Astrocyte (in vitro differentiated cells and primary cell): ENCODE data around the gene GSTA3.

ENCODE experiments used
- EZH2 ChIP-seq: IDR thresholded peaks from 2 replicates; pipeline ENCODE4 v1.6.1; 2012; ENCODE audit warnings: mild to moderate bottlenecking, low read length, inconsistent platforms; ENCODE audit not compliant: insufficient read depth
- TF ChIP-seq, protein P1 (sequence below): IDR thresholded peaks from 2 replicates; pipeline ENCODE4 v1.5.1; 2011; ENCODE audit warnings: low read depth, mild to moderate bottlenecking, inconsistent platforms, low read length, moderate library complexity; ENCODE audit not compliant: insufficient read depth

DNA sequence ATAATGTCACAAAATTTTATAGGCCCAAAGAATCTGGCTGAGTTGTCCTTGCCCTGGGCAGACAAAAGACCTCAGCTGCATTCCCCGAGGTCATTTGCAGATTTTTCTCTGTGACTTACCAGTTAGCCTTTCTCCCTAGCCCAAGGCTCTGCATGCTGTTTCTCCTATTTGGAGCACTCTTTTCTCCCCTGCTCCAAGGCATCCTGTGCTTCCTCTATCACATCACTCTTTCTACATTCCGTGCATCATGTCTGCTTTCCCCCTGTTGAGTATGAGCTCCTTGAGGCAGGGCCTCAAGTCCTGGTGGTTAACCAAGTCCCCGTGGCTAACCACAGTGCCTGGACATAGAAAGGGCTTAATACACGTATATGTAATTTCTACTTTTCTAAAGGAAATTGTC is 593 bp upstream of the GSTA3 start:
- TF ChIP-seq, protein P1, sequence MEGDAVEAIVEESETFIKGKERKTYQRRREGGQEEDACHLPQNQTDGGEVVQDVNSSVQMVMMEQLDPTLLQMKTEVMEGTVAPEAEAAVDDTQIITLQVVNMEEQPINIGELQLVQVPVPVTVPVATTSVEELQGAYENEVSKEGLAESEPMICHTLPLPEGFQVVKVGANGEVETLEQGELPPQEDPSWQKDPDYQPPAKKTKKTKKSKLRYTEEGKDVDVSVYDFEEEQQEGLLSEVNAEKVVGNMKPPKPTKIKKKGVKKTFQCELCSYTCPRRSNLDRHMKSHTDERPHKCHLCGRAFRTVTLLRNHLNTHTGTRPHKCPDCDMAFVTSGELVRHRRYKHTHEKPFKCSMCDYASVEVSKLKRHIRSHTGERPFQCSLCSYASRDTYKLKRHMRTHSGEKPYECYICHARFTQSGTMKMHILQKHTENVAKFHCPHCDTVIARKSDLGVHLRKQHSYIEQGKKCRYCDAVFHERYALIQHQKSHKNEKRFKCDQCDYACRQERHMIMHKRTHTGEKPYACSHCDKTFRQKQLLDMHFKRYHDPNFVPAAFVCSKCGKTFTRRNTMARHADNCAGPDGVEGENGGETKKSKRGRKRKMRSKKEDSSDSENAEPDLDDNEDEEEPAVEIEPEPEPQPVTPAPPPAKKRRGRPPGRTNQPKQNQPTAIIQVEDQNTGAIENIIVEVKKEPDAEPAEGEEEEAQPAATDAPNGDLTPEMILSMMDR: no peak
- TF ChIP-seq EZH2: no peak
